AG09309 (cell line): Measurements from ENCODE around the gene GATAD2B.

Source experiments
- DNase-seq: peaks from one replicate; pipeline ENCODE4 v3.0.0-alpha.2; 2010; ENCODE audit warnings: low read depth
- H3K4me3 ChIP-seq: 2 replicates; pipeline ENCODE4 v1.5.1; 2011; ENCODE audit warnings: mild to moderate bottlenecking, low read depth, low read length, moderate library complexity; ENCODE audit not compliant: control insufficient read depth
- TF ChIP-seq, protein P1 (sequence below): IDR thresholded peaks from 2 replicates; pipeline ENCODE4 v1.5.1; 2011; ENCODE audit warnings: mild to moderate bottlenecking, low read depth, low read length, inconsistent platforms; ENCODE audit not compliant: insufficient read depth, control insufficient read depth; ENCODE audit errors: missing control alignments

The GATAD2B gene

GRCh38 chr1:153951801-153952200, 29.0 kb upstream of the GATAD2B start:
- TF ChIP-seq, protein P1, sequence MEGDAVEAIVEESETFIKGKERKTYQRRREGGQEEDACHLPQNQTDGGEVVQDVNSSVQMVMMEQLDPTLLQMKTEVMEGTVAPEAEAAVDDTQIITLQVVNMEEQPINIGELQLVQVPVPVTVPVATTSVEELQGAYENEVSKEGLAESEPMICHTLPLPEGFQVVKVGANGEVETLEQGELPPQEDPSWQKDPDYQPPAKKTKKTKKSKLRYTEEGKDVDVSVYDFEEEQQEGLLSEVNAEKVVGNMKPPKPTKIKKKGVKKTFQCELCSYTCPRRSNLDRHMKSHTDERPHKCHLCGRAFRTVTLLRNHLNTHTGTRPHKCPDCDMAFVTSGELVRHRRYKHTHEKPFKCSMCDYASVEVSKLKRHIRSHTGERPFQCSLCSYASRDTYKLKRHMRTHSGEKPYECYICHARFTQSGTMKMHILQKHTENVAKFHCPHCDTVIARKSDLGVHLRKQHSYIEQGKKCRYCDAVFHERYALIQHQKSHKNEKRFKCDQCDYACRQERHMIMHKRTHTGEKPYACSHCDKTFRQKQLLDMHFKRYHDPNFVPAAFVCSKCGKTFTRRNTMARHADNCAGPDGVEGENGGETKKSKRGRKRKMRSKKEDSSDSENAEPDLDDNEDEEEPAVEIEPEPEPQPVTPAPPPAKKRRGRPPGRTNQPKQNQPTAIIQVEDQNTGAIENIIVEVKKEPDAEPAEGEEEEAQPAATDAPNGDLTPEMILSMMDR: no peak
- H3K4me3 ChIP-seq: no peak overlapping the region
- no peak for DNase-seq

- no peak overlapping the region for H3K4me3 ChIP-seq
- TF ChIP-seq, protein P1: no peak
- DNase-seq: no peak
These were observed 28.4 kb upstream of the GATAD2B start for GRCh38 chr1:153951183-153951582.

DNA sequence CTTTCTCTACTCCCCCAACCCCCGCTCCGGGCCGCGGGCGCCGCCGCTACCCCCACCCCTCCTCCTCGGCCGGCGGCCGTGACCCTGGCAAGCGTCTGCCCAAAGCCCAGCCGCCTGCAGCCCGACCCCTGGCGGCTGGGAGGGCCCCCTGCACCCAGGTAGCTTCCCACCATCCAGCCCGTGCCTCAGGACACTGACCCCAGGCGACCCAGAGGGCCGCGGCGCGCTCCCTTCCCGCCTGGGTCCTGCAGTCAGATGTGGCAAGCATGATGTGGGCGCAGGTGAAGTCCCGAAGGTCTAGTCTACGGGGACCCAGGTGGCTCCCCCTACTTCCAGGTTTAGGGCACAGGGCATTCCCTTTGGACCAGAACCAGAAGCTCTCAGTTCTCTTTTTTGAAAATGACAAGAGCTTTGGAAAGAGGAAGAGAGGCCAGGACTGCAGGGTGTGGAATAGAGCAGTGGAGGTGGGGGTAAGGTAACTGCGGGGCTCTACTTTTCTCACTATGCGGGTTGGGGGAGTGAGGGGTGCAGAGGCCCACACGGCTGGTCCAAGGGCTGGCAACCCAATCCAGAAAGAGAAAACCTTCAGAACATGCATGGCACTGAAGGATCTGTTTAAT, 24.0 kb upstream of the GATAD2B start, which contains the start of gene DENND4B:
Gene DENND4B (minus strand): TSS at position 97 of the 620 bp plus-strand sequence. CDS start 2,344 bp downstream, outside the sequence.
- peak within 1 kb of the TSS; percentile 81 for H3K4me3 ChIP-seq
- TF ChIP-seq, protein P1: peak; percentile 91
- DNase-seq: no peak

- TF ChIP-seq, protein P1: no peak
- peak overlapping the region; percentile 81 for H3K4me3 ChIP-seq
- DNase-seq: no peak
These were observed 23.2 kb upstream of the GATAD2B start for GRCh38 chr1:153945795-153946621.

- peak overlapping the region; percentile 81 for H3K4me3 ChIP-seq
- DNase-seq: no peak
- TF ChIP-seq, protein P1: no peak
These were observed 22.5 kb upstream of the GATAD2B start for GRCh38 chr1:153945131-153945794.

- TF ChIP-seq, protein P1: no peak
- no peak overlapping the region for H3K4me3 ChIP-seq
These were observed 22.0 kb upstream of the GATAD2B start for GRCh38 chr1:153944827-153945117.

More at GRCh38 chr1:153944827-153945117, 22.0 kb upstream of the GATAD2B start:
- DNase-seq: no peak
